Stimulated activated CD4-positive, alpha-beta T cell treated with anti-CD3 and anti-CD28 coated beads, Interleukin-2, amount 100 ng/mL, for 4 hours (primary cell): ENCODE results near the gene PIGU.

Source experiments
- DNase-seq: peaks from one replicate; pipeline ENCODE4 v3.0.0-alpha.2; 2020; ENCODE audit warnings: low read depth

The PIGU gene

DNA sequence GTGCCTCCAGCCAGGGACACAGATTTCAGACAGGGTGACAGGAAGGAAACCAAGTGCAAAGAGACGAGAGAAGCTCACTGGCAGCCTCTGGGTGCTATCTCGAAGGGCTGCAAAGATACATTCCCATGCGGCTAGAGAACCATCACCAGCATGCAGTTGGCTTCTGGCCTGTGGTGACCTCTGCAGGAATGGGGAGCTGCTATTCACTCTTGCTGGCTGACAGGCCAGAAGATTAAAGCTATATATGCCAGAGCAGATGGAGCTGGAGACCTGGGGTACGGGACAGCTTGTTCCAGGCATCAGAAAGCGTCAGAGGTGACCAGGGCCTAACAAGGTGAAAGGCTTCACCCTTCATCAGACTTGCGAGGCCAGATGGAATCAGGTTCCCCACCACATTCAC lies 98.4 kb downstream of the PIGU start:
- DNase-seq: no peak

GRCh38 chr20:34578025-34578424 lies 98.9 kb downstream of the PIGU start:
- no peak for DNase-seq

- DNase-seq: no peak
Measured at GRCh38 chr20:34577061-34577460, 99.8 kb downstream of the PIGU start.

DNA sequence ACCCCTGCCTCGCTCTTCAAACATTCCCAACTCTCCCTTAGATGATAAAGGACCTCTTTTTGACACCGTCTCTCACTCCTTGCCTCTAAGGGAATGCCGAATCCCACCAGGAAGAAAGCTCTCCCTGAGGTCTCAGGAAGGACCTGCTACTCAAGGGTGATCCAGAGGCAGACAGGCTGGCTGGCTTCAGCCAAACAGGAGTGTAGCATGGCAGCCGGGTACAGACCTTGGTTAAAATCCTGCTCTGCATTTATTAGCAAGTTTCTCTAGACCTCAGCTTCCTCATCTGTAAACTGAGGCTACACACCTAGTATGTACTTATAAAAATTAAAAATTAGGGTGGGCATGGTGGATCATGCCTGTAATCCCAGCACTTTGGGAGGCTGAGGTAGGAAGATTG lies 101.1 kb downstream of the PIGU start:
- DNase-seq: no peak

GRCh38 chr20:34575271-34575670 lies 101.6 kb downstream of the PIGU start:
- DNase-seq: no peak

DNA sequence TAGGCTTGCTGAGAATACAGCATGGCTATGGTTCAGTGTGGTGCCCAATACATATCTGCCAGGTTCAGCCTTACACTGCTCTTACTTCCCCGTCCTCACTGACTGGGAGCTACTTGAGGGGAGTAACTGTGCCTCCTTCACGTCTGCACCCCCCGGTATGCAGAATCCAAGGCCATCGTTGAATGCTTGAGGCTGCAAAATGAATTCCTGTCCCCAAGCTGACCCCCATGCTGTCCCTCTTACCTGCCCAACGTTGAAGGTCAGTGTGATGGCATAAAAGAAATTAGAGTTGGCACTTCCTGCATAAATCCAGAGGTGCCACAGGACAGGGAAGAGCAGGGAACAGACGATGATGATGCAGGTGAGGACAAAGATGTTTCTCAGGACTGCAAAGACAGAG lies 102.0 kb downstream of the PIGU start:
- DNase-seq: no peak

DNA sequence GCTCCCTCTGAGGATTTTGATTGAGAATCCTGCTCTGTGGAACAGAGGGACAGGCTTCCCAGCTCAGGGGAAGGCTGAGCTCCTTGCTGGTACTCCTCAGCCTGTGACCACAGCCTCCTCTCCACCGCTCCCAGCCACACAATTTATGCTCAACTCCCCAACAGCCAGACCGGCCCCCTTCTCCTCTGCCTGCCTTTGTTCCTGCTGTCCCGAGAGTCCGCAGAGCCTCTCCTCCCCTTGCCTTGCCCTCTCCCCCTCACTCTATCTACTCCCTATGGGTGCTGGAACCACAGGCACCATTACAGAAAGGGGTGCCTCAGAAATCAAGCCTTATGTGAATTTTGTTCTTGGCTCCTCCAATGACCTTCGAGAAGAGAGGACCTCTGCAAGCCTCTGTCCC lies 102.5 kb downstream of the PIGU start:
- no peak for DNase-seq

- no peak for DNase-seq
Measured at GRCh38 chr20:34573541-34574300, 103.2 kb downstream of the PIGU start.

- no peak for DNase-seq
Measured at GRCh38 chr20:34571753-34572152, 105.1 kb downstream of the PIGU start.

DNA sequence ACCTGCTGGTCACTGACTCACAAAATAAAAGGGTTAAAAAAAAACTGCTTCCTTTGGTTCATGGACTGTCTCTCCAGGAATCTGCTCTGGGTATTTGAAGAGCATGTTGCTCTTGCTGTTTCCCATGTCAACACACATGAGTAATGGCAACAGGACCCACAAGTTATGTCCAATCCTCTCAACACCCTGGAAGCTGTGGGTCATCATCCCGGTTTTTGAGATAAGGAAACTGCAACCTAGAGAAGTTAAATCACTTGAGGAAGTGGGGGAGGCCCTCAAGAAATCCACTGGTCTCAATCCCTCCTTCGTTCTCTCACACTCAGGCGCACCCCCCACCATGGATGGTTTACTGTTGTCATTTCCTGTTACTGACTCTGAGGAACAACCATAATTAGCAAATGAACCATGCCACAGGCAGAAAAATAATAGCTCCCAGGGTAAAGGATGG lies 106.0 kb downstream of the PIGU start:
- no peak for DNase-seq

DNA sequence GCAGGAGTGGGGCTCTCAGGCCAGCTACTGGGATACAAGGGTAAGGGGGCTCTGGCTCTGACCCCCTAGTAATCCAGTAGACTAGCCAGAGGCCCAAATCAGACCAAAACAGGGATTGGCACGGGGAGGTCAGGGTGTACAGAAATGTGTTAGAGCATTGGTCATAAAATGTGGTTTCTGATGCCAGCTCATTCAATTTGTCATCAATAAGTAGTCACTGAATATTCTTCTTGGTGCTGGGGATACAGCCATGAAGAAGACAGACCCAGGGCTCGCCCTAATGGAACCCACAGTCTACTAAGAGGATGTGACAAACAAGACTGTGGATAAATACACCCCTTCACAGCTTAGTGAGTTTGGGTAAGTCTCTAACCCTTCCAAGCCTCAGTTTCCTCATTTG lies 107.3 kb downstream of the PIGU start:
- DNase-seq: no peak

DNA sequence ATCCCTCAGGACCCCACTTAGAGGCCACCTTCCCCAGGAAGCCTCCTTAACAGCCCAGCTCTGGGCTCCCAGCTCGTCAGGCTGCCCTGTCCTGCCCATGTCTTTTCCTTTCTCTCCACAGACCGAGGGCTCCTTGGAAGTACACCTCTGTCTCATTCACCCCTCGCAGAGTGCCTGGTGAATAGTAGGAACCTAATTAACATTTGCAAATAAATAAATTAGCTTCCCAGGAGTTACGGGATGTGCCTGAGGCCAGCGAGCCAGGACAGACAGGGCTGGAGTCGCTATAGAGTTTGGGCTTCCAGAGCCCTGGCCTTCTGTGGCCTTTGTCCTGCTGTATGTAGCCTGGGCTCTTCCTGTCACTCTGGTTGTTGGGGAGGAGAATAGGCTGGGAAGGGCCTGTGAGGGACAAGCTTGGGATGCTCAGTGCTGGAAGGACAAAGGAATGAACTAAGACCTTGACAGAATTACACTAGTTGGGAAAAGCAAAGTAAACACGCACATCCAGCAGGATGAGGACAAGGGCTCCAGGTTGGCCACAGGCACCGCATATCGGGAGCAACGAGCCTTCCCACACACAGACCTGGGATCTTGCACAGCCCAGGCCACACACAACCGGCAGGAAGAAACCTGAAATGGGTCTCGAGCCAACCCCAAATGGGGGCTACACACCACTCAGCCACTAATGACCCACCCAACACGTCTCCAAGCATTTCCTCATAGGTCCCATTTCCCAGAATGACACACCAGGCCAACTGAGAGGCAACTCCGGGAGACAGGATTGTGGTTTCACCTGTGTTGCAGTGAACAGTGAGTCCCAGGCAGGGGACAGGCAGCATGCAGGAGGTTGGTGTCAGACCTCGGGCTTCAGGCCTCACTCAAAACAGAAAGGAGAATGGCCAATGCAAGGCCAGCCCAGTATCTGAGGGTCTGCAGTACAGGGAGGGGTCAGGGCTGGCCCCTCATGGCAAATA lies 108.7 kb downstream of the PIGU start:
- DNase-seq: no peak

- DNase-seq: no peak
Measured at GRCh38 chr20:34566978-34567891, 109.7 kb downstream of the PIGU start.

- DNase-seq: no peak
Measured at GRCh38 chr20:34564833-34565232, 112.1 kb downstream of the PIGU start.

DNA sequence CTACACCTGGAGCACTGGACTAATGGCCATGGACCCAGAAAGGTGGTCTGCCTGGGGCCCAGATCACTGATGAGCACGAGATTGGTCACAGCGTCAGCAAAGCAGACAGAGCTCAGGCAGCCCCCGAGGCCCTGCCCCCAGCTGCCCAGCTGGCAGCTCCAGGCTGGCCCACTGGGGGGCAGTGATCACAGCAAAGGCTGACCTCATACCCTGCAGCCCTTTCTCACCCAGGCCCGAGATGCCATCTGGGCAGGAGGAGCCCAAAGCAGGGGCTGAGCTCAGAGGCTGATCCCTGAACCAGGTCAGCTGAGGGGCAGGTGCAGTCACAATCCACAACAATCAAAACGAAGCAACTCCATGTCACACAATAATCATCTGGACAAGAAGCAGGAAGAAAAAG lies 114.3 kb downstream of the PIGU start:
- no peak for DNase-seq

GRCh38 chr20:34561661-34562060 lies 115.2 kb downstream of the PIGU start:
- DNase-seq: no peak

- no peak for DNase-seq
Measured at GRCh38 chr20:34560614-34561013, 116.3 kb downstream of the PIGU start.

GRCh38 chr20:34560141-34560523 lies 116.8 kb downstream of the PIGU start:
- DNase-seq: no peak

- no peak for DNase-seq
Measured at GRCh38 chr20:34559311-34560140, 117.4 kb downstream of the PIGU start.

- peak; percentile 91 for DNase-seq
Measured at GRCh38 chr20:34558320-34559218, 118.3 kb downstream of the PIGU start, which contains the start of gene MAP1LC3A. TSS of gene MAP1LC3A (plus strand) at chr20:34558718. CDS start at chr20:34558869, 151 bp downstream.
